GM21515 (cell line): ENCODE measurements around the gene SELENOW.

Experiments used
- ATAC-seq: cut with Tn5 transposase; IDR thresholded peaks from one replicate; pipeline ENCODE4 v1.9.1; 2021; ENCODE audit not compliant: unreplicated experiment

Gene SELENOW

GRCh38 chr19:47819858-47820257 lies 41.4 kb downstream of the SELENOW start:
- ATAC-seq: no peak

- ATAC-seq: no peak
Observed at GRCh38 chr19:47820410-47820809, 41.9 kb downstream of the SELENOW start.

GRCh38 chr19:47821460-47822020 lies 43.0 kb downstream of the SELENOW start, which contains the start of gene CRX:
CRX (plus strand) TSS chr19:47821937; CDS start chr19:47834444, 12,507 bp downstream.
- no peak for ATAC-seq

- ATAC-seq: no peak
Observed at GRCh38 chr19:47824396-47824795, 45.9 kb downstream of the SELENOW start.

GRCh38 chr19:47826800-47827199 lies 48.3 kb downstream of the SELENOW start:
- no peak for ATAC-seq

GRCh38 chr19:47832723-47833122 lies 54.2 kb downstream of the SELENOW start:
- ATAC-seq: no peak
